GM19023 (cell line): ENCODE results near the gene EPB41L1.

ENCODE experiments used
- ATAC-seq: cut with Tn5 transposase; IDR thresholded peaks from one replicate; pipeline ENCODE4 v1.9.1; 2021; ENCODE audit warnings: mild to moderate bottlenecking, moderate library complexity; ENCODE audit not compliant: unreplicated experiment

Gene EPB41L1

GRCh38 chr20:36184816-36185776, 30.6 kb downstream of the EPB41L1 start:
- ATAC-seq = no peak

GRCh38 chr20:36193977-36194712, 39.6 kb downstream of the EPB41L1 start:
- no peak for ATAC-seq

- ATAC-seq = no peak
These were observed 42.1 kb downstream of the EPB41L1 start for GRCh38 chr20:36196676-36197075.

GRCh38 chr20:36197271-36197670, 42.7 kb downstream of the EPB41L1 start:
- ATAC-seq = no peak

- no peak for ATAC-seq
These were observed 45.1 kb downstream of the EPB41L1 start for GRCh38 chr20:36199345-36200257.

- ATAC-seq = no peak
These were observed 45.9 kb downstream of the EPB41L1 start for GRCh38 chr20:36200451-36200850.

- ATAC-seq = no peak
These were observed 46.7 kb downstream of the EPB41L1 start for GRCh38 chr20:36201198-36201597.

- no peak for ATAC-seq
These were observed 48.4 kb downstream of the EPB41L1 start for GRCh38 chr20:36202891-36203338.

GRCh38 chr20:36203861-36204260, 49.3 kb downstream of the EPB41L1 start:
- ATAC-seq = no peak

- no peak for ATAC-seq
These were observed 50.5 kb downstream of the EPB41L1 start for GRCh38 chr20:36205026-36205425.

GRCh38 chr20:36206068-36206467, 51.5 kb downstream of the EPB41L1 start:
- ATAC-seq = no peak

GRCh38 chr20:36206641-36207040, 52.1 kb downstream of the EPB41L1 start:
- ATAC-seq = no peak

GRCh38 chr20:36207602-36208001, 53.1 kb downstream of the EPB41L1 start:
- ATAC-seq = no peak

- no peak for ATAC-seq
These were observed 53.7 kb downstream of the EPB41L1 start for GRCh38 chr20:36208257-36208656.

GRCh38 chr20:36210436-36211021, 56.0 kb downstream of the EPB41L1 start:
- ATAC-seq = no peak

GRCh38 chr20:36213362-36213761, 58.8 kb downstream of the EPB41L1 start:
- no peak for ATAC-seq

- no peak for ATAC-seq
These were observed 60.2 kb downstream of the EPB41L1 start for GRCh38 chr20:36214684-36215256.

GRCh38 chr20:36215778-36216177, 61.2 kb downstream of the EPB41L1 start:
- ATAC-seq = no peak

- ATAC-seq = no peak
These were observed 61.9 kb downstream of the EPB41L1 start for GRCh38 chr20:36216314-36217025.
